Medulla oblongata (tissue), 1 donor: ENCODE results near the gene TMEM117.
A peak's percentile ranks its signal among the peaks of the same experiment; 100 is the strongest.
"Not testable (repeated sequence)": the region's sequence is repeated elsewhere in the genome, so short reads cannot be mapped to it uniquely, and the experiment has no call there.

ENCODE experiments used
- DNase-seq: peaks from one replicate; pipeline ENCODE4 v3.0.0-alpha.2; 2015; ENCODE audit errors: extremely low spot score

The TMEM117 gene

GRCh38 chr12:43840338-43840737 is 4.5 kb downstream of the TMEM117 start:
- no peak for DNase-seq

- no peak for DNase-seq
These were observed 5.4 kb downstream of the TMEM117 start for GRCh38 chr12:43841253-43841652.

DNA sequence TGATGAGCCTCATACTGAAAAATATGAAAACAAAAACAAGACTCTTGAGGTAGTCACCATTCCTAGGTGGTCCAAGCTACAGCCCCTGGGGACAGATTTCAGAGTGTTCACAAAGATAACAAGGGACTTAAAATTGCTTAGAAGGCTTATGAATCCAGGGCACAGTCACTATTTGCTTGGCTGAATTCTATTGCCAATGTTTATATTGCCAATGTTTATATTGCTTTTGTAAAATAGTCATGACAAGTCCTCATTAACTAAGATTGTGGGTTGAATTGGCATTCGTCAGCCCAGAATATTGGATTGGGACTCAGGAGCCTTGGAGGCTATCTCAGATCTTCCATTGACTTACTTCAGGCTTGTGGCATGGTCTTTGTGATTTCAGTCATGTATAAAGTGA is 6.4 kb downstream of the TMEM117 start:
- no peak for DNase-seq

- DNase-seq, result not testable (repeated sequence)
These were observed 11.7 kb downstream of the TMEM117 start for GRCh38 chr12:43847425-43848225.

- no peak for DNase-seq
These were observed 12.3 kb downstream of the TMEM117 start for GRCh38 chr12:43848226-43848507.

DNA sequence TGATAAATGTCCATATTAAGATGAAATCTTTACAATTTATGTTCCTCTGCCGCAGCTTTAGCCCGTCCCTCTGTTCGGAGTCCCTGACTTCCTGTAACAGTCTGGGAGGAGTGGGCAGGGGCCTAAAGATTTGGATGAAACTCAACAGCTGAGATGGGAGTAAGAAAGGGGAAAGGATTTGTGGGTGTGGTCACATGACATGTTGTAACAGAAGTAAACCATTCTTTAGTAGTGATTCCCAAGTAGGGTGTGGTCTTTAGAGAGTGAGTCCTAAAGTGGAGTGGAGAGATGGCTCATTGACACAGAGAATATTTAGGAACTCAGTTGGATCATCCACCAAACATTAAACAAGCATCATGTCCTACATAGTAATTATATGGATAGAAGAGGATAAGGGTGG is 12.9 kb downstream of the TMEM117 start:
- DNase-seq, result no peak

- DNase-seq, result no peak
These were observed 16.9 kb downstream of the TMEM117 start for GRCh38 chr12:43852744-43853143.

DNA sequence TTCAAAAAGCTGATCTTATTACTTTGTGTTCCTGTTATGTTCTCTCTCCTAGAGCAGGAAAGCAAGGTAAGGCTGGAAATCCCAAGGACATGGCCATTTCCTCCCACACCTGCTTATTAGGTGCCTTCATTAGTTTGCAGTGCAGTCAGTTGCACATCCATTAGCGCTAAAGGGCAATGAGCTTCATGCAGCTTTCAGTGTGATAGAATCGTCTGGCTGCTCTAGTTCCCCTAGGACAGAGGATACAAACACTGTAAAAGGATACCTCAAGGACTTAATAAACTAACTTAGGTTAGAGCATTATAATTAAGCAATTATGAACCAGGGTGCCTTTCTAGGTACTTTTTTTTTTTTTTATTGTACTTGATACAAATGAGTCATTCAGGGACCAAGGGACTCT is 21.1 kb downstream of the TMEM117 start:
- no peak for DNase-seq

DNA sequence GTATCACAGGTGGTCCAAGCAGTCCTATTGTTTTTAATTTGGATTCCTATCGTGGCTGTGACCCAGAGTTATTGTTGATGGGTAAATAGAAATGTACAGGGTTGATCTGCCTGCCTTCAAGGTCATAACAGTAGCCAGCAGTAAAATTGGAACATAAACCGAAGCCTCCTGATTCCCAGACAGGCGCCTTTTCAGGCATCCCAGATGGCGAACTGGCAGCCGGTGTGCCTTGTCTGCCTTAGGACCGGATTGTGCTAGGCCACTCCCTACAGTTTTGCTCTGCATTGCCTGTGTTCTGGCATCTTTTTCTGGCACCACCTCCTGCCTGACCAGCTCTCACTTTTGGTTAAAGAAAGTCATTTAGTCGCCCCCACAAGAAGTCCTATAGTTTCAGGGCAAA is 22.2 kb downstream of the TMEM117 start:
- DNase-seq, result no peak

DNA sequence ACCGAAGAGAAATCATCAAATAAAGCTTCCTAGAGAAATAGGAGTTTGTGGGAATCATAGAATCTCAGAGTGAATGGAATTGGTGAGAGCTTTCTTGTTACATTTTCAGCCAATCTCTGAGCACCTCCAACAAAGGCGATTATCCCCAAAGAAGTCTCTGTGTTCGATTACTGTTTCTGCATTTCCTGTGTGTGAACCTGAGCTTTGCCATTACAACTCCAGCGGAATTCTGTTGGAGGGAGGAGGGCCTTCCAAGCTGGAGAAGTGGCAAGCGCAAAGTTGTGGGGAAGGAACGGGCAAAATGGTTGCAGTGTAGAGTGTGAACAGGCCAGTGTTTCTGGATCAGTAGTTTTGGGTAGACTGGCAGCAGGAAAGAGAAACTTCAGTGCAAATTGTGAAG is 23.1 kb downstream of the TMEM117 start:
- DNase-seq, result no peak

DNA sequence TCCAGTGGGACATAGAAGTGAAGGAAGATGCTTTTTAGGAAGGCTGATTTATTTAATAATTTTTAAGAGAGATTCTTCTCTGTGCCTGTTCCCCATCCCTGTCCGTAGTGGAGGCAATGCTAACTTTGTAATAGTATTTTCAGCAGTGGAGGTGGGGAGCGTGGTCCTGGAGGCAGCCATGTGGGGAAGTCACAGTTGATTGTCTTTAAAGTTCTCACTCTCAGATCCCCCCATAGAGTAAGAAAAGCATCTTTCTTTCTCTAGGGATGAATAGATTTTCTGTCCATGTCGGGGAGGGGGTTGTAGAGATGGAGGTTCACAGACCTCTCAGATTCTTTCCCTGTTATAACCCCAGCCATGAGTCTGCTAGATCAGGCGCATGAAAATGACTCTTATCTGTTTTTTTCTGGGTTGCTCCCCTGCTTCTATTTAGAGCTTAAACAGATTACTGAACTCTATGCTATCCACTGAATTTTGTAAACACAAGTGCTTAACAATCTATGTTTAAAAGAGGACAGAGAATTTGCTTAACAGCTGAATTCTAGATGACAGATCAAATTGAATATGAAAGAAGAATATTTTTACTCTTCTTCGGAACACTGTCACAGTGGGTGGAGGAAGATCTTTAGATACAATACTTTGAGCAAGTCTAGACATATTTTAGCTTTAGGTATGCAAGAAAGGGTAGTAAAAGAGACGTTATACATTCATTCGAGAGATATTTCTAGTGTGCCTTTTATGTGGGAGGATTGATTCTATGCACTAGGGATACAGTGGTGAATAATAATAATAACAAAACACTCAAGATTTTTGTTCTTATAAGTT is 25.3 kb downstream of the TMEM117 start:
- no peak for DNase-seq

- no peak for DNase-seq
These were observed 25.9 kb downstream of the TMEM117 start for GRCh38 chr12:43861840-43862150.

GRCh38 chr12:43863770-43864366 is 28.0 kb downstream of the TMEM117 start:
- DNase-seq, result no peak

- DNase-seq, result not testable (repeated sequence)
These were observed 28.7 kb downstream of the TMEM117 start for GRCh38 chr12:43864557-43864956.

- no peak for DNase-seq
These were observed 33.3 kb downstream of the TMEM117 start for GRCh38 chr12:43869184-43869583.

DNA sequence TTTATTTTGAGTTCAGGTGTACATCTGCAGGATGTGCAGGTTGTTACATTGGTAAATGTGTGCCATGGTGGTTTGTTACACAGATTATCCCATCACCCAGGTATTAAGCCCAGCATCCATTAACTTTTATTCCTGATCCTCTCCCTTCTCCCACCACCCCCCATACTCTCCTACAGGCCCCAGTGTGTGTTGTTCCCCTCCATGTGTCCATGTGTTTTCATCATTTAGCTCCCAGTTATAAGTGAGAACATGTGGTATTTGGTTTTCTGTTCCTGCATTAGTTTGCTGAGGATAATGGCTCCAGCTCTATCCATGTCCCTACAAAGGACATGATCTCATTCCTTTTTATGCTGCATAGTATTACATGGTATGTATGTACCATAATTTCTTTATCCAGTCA is 33.9 kb downstream of the TMEM117 start:
- DNase-seq, result not testable (repeated sequence)

GRCh38 chr12:43871258-43871657 is 35.4 kb downstream of the TMEM117 start:
- DNase-seq, result not testable (repeated sequence)

DNA sequence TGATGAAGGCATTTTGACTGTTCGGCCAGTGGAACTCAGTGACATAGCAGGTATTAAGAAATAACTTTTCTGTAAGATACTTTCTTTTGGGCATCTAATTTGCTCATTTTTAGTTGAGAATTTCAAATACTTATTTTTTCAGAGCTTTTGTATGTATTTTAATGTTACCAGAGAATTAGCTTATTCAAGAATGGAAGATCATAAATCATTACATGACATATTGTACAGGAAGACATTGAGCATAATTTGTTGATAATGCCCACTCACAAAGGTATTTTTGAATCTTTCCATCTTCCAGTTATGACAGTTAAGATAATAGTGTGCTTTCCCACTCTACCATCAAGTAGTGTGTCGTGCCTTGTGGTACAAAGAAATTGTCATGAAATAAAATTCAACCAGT is 36.5 kb downstream of the TMEM117 start:
- DNase-seq, result no peak

DNA sequence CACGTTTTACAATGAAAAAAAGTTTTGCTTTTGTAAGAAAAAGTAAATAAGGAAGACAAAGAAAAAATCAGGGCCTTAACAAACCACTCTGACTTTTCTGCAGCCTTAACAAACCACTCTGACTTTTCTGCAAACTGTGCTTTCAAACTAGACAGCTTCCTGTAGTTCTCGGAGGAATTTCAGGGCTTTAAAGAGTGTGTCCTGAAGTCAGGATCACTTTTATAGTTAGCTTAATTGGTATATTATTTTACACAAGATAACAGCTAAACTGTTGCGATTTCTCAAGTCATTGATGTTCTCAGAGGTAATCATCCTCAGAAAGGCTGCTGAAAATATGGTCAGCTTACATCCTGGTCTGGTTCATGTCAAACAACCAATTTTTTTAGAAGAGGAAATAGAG is 42.2 kb downstream of the TMEM117 start:
- no peak for DNase-seq

DNA sequence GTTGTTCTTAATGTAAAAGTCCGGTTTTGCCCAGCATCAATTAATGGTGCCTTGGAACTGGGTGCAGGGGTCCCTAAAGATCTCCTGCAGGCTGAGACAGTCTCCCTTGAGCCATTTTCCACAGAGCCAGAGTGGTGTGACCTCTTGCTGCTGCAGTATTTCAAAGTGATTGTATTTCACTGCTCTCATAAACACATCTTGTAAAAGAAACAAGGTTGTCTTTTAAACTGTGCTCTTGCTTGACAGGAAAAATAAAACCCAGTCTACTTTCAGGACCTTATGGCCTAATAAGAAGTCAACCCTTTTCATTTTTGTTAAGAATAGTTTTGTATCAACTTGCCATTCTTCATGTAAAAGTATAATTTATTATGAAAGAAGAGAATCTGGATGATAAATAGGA is 44.7 kb downstream of the TMEM117 start:
- DNase-seq, result no peak

DNA sequence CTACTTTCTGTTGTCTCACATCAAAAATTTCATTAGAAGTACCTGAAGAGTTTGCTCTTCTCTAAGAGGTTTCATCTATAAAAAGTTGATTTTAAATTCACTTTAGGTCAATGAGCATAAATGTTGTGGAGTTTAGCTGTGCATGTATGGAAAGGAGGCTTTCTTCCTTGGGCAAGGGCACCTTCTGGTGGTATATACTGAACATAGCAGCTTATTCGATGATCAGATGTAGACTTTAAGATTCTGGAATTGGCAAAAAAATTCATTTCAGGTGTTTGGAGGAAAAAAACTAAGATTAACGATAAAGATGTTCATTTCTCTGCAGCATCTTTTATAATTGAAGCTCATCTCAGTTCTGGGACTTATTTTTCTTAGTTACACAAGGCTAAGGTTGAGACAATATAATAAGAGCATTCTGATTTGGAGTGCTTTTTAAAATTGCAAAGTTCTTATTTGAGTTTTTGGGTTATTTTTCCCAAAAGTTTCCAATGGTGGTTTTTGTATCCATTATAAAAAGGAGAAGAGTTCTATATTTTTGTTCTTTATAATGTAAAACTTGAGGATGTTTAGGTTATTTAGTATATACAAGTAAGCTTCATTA is 46.8 kb downstream of the TMEM117 start:
- peak; percentile 78 for DNase-seq

DNA sequence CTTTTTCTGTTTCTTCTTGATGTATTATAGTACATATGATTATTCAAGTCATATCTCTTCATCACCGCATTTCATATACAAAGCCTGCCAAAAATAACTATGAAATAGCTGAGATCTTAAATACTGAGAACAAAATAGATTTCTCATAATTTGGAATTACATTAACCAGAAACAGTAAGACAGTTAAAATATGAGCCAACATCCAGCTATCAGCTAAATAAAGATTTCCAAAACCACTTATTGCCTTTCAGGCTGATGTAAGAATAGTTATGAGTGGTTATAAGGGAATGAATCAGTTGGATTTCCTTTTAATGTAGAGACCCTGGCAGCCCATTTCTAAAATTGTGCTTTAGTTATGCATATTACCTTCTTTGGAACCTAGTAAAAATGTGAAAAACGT is 47.4 kb downstream of the TMEM117 start:
- no peak for DNase-seq

DNA sequence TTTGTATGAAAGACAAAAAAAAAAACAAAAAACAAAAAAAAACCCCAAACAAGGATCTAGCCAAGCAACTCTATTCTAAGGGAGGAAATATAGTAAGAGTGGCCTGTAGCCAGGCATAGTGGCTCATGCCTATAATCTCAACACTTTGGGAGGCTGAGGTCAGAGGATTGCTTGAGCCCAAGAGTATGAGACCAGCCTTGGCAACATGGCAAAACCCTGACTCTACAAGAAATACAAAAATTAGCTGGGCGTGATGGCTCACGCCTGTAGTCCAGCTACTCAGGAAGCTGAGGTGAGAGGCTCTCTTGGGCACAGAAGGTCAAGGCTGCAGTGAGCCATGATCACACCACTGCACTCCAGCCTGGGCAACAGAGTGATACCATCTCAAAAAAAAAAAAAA is 47.9 kb downstream of the TMEM117 start:
- DNase-seq, result no peak
